Muscle layer of duodenum (tissue), 2 donors: ENCODE data around the gene SORT1.

Experiments
- H3K27ac ChIP-seq: one replicate; pipeline ENCODE4 v1.7.0; 2013; ENCODE audit warnings: mild to moderate bottlenecking, low read length
- H3K27me3 ChIP-seq: one replicate; pipeline ENCODE4 v1.7.0; 2013; ENCODE audit warnings: low read depth, mild to moderate bottlenecking, control low read depth, low read length
- H3K36me3 ChIP-seq, 2 donors: one replicate each; pipeline ENCODE4 v1.7.0; 2013; ENCODE audit warnings: low read length in 2 of 2, control low read depth in 1 of 2, mild to moderate bottlenecking in 1 of 2; ENCODE audit not compliant: insufficient read depth in 2 of 2, control insufficient read depth in 1 of 2
- H3K4me1 ChIP-seq, 2 donors: one replicate each; pipeline ENCODE4 v1.7.0; 2013; ENCODE audit warnings: low read length in 2 of 2, mild to moderate bottlenecking in 2 of 2, control low read depth in 1 of 2, moderate library complexity in 1 of 2; ENCODE audit not compliant: insufficient read depth in 2 of 2, control insufficient read depth in 1 of 2
- H3K4me3 ChIP-seq, 2 donors: one replicate each; pipeline ENCODE4 v1.7.0; 2013; ENCODE audit warnings: low read length in 2 of 2, low read depth in 1 of 2, mild to moderate bottlenecking in 1 of 2
- H3K9me3 ChIP-seq, 2 donors: one replicate each; pipeline ENCODE4 v1.7.0; 2013; ENCODE audit warnings: low read length in 2 of 2, control low read depth in 1 of 2, mild to moderate bottlenecking in 1 of 2; ENCODE audit not compliant: control insufficient read depth in 1 of 2
- donor health status: healthy.

Gene SORT1

DNA sequence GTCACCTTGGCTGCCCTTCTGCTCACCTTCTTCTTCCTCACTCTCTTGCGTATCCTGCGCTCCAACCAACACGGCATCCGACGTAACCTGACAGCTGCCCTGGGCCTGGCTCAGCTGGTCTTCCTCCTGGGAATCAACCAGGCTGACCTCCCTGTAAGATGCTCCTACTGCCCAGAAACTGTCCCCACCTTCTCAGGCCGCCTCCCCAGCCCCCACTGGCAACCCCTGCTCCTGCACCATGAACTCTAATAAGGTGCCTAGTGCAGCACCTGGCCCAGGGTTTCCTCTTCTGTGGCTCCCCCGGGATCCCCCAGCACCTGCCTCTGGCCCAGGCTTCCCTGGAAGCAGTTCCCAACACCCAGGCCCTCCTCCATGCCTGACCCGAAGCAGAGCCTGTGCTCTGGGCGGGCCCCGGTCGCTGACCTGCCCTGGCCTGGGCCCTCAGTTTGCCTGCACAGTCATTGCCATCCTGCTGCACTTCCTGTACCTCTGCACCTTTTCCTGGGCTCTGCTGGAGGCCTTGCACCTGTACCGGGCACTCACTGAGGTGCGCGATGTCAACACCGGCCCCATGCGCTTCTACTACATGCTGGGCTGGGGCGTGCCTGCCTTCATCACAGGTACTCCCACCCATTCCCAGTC, 127.6 kb downstream of the SORT1 start:
- peaks cover 0 to 12% of the 10 kb centered on the region in 2 donors for H3K4me1 ChIP-seq
- H3K4me3 ChIP-seq = no peak overlapping the region
- H3K36me3 ChIP-seq = peaks cover 0 to 41% of the 10 kb centered on the region in 2 donors
- H3K9me3 ChIP-seq = no peaks in the 10 kb centered on the region
- H3K27ac ChIP-seq = no peak overlapping the region
- no peaks in the 10 kb centered on the region for H3K27me3 ChIP-seq

DNA sequence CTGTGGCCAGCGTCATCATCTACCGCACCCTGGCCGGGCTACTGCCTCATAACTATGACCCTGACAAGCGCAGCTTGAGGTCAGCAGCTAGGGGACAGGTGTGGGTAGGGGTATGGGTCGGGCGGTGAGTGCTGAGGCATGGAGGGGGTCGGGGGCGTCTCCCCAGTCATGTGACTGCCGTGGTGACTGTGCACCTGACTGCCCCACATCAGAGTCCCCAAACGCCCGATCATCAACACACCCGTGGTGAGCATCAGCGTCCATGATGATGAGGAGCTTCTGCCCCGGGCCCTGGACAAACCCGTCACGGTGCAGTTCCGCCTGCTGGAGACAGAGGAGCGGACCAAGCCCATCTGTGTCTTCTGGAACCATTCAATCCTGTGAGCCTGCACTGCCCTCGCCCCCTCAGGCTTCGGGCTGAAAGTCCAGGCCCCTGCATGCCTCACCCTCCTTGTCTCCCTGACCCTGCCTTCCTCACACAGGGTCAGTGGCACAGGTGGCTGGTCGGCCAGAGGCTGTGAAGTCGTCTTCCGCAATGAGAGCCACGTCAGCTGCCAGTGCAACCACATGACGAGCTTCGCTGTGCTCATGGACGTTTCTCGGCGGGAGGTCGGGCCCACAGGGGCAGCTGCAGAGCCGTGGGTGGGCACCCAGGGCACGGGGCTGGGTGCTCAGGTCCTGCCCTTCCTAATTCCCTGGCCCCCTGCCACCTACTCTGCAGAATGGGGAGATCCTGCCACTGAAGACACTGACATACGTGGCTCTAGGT, 128.3 kb downstream of the SORT1 start:
- Histone ChIP-seq H3K4me1 (peaks cover 0 to 5% of the 10 kb centered on the region in 2 donors), H3K9me3 (no peaks in the 10 kb centered on the region), H3K27me3 (no peaks in the 10 kb centered on the region), H3K27ac (no peak overlapping the region), H3K4me3 (no peak overlapping the region), H3K36me3 (peaks cover 0 to 44% of the 10 kb centered on the region in 2 donors)

GRCh38 chr1:109268431-109269211, 129.1 kb downstream of the SORT1 start:
- H3K27ac ChIP-seq = no peak overlapping the region
- H3K9me3 ChIP-seq = no peaks in the 10 kb centered on the region
- peaks cover 0 to 44% of the 10 kb centered on the region in 2 donors for H3K36me3 ChIP-seq
- H3K4me1 ChIP-seq = peaks cover 0 to 5% of the 10 kb centered on the region in 2 donors
- H3K4me3 ChIP-seq = no peak overlapping the region
- H3K27me3 ChIP-seq = no peaks in the 10 kb centered on the region

DNA sequence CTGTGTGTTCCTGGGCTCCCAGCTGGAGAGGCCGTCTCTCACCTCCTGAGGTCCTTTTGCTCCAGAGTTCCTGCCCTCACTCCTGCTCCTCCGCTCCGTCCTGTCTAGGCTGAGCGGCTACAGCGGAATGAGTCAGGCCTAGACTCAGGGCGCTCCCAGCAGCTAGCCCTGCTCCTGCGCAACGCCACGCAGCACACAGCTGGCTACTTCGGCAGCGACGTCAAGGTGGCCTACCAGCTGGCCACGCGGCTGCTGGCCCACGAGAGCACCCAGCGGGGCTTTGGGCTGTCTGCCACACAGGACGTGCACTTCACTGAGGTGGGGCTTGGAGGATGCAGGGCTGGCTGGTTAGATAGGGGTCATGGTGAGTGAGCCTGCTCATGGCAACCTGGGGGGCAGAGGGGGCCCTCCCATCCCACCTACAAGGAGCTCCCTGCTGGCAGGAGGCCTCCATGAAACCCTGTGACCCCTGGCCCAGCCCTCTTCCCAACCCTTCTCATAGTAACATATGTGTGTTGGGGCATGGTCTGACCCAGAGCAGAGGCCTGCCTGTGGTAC, 129.9 kb downstream of the SORT1 start:
- Histone ChIP-seq H3K27ac (no peak overlapping the region), H3K27me3 (no peaks in the 10 kb centered on the region), H3K4me3 (no peak overlapping the region), H3K4me1 (peaks cover 0 to 6% of the 10 kb centered on the region in 2 donors), H3K9me3 (no peaks in the 10 kb centered on the region), H3K36me3 (peaks cover 0 to 42% of the 10 kb centered on the region in 2 donors)

DNA sequence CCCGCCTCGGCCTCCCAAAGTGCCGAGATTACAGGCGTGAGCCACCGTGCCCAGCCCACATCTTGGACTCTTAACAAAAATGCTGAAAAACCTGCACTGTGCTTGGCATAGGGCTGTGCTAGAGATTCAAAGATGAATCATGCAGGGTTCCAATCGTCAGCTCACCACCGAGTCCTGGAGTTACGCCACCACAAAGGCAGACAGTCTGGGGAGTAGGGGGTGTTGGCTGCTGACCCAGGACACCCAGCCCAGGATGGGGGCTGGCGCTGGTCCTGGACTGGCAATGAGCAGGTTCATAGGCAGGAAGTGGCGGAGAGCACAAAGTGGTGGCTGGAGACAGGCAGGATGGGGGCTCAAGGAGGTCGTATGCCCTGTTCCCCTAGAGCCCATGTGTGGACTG, 130.8 kb downstream of the SORT1 start:
- H3K4me1 ChIP-seq = peaks cover 0 to 6% of the 10 kb centered on the region in 2 donors
- no peak overlapping the region for H3K27ac ChIP-seq
- no peaks in the 10 kb centered on the region for H3K27me3 ChIP-seq
- peaks cover 0 to 40% of the 10 kb centered on the region in 2 donors for H3K36me3 ChIP-seq
- H3K9me3 ChIP-seq = no peaks in the 10 kb centered on the region
- H3K4me3 ChIP-seq = no peak overlapping the region

DNA sequence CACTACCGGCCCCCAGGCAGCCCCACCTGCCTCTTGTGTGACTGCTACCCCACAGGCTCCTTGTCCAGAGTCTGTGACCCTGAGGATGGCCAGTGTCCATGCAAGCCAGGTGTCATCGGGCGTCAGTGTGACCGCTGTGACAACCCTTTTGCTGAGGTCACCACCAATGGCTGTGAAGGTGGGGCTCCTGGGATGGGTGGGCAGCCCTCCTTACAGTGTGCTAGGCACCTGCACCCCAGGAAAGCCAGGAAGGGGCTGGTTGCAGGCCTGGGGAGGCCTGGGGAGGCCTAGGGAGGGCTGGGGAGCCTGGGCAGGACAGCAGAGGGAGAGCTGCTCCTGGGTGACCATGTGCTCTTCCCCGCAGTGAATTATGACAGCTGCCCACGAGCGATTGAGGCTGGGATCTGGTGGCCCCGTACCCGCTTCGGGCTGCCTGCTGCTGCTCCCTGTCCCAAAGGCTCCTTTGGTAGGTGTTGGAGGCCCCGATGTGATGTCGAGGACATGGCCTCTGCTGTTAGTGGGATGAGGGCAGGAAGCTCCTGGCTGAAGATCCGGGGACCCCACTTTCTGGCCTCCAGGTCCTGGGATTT, 131.9 kb downstream of the SORT1 start:
- no peaks in the 10 kb centered on the region for H3K9me3 ChIP-seq
- peaks cover 0 to 39% of the 10 kb centered on the region in 2 donors for H3K36me3 ChIP-seq
- H3K27me3 ChIP-seq = no peaks in the 10 kb centered on the region
- H3K4me3 ChIP-seq = no peak overlapping the region
- H3K4me1 ChIP-seq = peaks cover 0 to 6% of the 10 kb centered on the region in 2 donors
- no peak overlapping the region for H3K27ac ChIP-seq

DNA sequence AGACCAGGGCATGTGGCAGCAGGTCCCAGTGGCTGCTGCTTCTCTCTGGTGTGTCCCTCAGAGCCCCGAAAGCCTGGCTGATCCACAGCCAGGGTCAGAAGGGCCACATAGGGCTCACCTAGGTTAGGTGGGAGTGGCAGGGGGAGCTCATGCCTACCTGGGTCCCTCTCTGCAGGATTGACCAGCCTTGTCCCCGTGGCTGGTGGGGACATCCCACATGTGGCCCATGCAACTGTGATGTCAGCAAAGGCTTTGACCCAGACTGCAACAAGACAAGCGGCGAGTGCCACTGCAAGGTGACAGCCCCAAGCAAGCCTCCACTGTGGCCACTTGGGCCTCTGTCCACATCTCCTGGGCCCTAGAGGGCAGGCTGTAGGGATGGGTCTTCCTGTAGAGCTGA, 132.7 kb downstream of the SORT1 start:
- Histone ChIP-seq H3K9me3 (no peaks in the 10 kb centered on the region), H3K4me1 (peaks cover 0 to 6% of the 10 kb centered on the region in 2 donors), H3K27ac (no peak overlapping the region), H3K27me3 (no peaks in the 10 kb centered on the region), H3K36me3 (peaks cover 0 to 31% of the 10 kb centered on the region in 2 donors), H3K4me3 (no peak overlapping the region)

DNA sequence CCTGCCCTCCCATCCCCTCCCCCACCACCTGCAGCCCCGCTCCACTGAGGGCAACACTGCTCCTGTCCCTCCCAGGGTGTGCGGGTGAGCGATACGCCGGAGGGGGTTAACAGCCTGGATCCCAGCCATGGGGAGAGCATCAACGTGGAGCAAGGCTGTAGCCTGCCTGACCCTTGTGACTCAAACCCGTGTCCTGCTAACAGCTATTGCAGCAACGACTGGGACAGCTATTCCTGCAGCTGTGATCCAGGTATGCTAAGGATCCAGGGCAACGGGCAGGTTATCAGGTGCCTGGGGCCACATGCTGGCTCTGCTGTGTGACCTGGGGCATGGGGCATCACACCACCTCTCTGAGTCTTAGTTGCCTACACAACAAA, 133.4 kb downstream of the SORT1 start:
- H3K27me3 ChIP-seq = no peaks in the 10 kb centered on the region
- no peak overlapping the region for H3K4me3 ChIP-seq
- no peak overlapping the region for H3K27ac ChIP-seq
- H3K9me3 ChIP-seq = no peaks in the 10 kb centered on the region
- peaks cover 0 to 6% of the 10 kb centered on the region in 2 donors for H3K4me1 ChIP-seq
- H3K36me3 ChIP-seq = peaks cover 0 to 24% of the 10 kb centered on the region in 2 donors

DNA sequence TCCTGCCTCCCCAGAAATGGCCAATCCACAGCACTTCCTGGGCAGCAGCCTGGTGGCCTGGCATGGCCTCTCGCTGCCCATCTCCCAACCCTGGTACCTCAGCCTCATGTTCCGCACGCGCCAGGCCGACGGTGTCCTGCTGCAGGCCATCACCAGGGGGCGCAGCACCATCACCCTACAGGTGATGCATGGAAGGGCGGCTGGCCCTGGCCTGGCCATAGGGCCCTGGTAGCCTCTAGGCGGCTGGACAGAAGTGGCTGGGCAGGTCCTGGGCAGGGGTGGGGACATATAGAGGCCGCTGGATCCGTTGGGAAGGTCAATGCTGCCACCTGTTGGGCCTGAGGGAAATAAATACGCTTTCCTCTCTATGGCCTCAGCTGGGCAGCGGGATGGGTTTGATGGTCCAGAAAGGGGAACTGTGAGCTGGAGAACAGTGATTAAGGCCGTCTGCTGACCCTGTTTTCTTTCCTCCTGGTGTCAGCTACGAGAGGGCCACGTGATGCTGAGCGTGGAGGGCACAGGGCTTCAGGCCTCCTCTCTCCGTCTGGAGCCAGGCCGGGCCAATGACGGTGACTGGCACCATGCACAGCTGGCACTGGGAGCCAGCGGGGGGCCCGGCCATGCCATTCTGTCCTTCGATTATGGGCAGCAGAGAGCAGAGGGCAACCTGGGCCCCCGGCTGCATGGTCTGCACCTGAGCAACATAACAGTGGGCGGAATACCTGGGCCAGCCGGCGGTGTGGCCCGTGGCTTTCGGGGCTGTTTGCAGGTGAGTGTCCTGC, 133.9 kb downstream of the SORT1 start:
- H3K9me3 ChIP-seq = no peaks in the 10 kb centered on the region
- no peaks in the 10 kb centered on the region for H3K27me3 ChIP-seq
- H3K4me1 ChIP-seq = peaks cover 0 to 6% of the 10 kb centered on the region in 2 donors
- H3K36me3 ChIP-seq = peaks cover 0 to 23% of the 10 kb centered on the region in 2 donors
- no peak overlapping the region for H3K4me3 ChIP-seq
- no peak overlapping the region for H3K27ac ChIP-seq

DNA sequence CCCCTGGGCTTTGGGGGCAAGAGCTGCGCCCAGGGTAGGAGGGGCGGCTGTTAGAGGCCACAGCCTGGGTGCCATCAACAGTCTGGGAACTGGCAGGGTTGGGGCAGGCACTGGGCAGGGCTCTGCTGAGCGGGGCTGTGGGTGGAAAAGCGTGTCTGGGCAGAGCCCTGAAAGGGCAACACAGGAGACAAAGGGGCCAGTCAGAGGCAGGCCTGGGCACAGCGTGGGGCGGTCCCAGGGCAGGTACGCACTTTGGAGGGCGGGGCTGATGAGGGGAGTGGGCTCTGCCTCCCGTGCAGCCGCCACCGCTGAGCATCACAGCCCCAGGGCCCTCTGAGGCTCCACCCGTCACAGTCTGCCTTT, 134.5 kb downstream of the SORT1 start:
- Histone ChIP-seq H3K36me3 (peaks cover 0 to 21% of the 10 kb centered on the region in 2 donors), H3K4me1 (peaks cover 0 to 6% of the 10 kb centered on the region in 2 donors), H3K4me3 (no peak overlapping the region), H3K27me3 (no peaks in the 10 kb centered on the region), H3K27ac (no peak overlapping the region), H3K9me3 (no peaks in the 10 kb centered on the region)
